B cell (primary cell): ENCODE results near the gene DNAJC2. TPM values are rescaled to one million over a fixed set of nuclear protein-coding genes. Genes with fewer than 3 reads are reported as not detected.

Experiments
- ATAC-seq: fragments of 200-7000 bp; cut with Tn5 transposase; one replicate; pipeline ENCODE4 v1.10.0; 2021; ENCODE audit warnings: low read depth, mild to moderate bottlenecking, moderate number of reproducible peaks, moderate library complexity
- CTCF ChIA-PET: fragments of 350-600 bp; sonication (Branson Sonifier 250); formaldehyde crosslinking; loops from one replicate; lab custom pipeline; 2021; ENCODE audit warnings: antibody characterized with exemption, inconsistent platforms; lab: Charles Lee
- POLR2A ChIA-PET: fragments of 350-600 bp; sonication (Branson Sonifier 250); formaldehyde crosslinking; loops from one replicate; lab custom pipeline; 2021; ENCODE audit warnings: antibody characterized with exemption; lab: Charles Lee
- DNase-seq: peaks from one replicate; pipeline ENCODE4 v3.0.0; 2013
- H2AFZ ChIP-seq: 2 replicates; pipeline ENCODE4 v1.6.1; 2012; ENCODE audit warnings: mild to moderate bottlenecking, low read depth, low read length; ENCODE audit not compliant: insufficient read depth, poor library complexity, severe bottlenecking
- H3K27ac ChIP-seq, 2 donors: 1 replicate in 1 of 2; 2 replicates in 1 of 2; pipeline ENCODE4 v1.5.1; 2012 to 2013; ENCODE audit warnings: low read length in 2 of 2, mild to moderate bottlenecking in 2 of 2, moderate library complexity in 1 of 2
- H3K27me3 ChIP-seq, 4 experiments: fragments of 200-600 bp in 1 of 4; sonication (generic) in 1 of 4; replicated peaks in 1 of 4; 1 replicate in 2 of 4; 2 replicates in 2 of 4; pipeline versions ENCODE4 v1.6.1 to v1.7.0; 2013 to 2016; ENCODE audit warnings: low read length in 3 of 4, mild to moderate bottlenecking in 2 of 4, mixed read lengths in 1 of 4, moderate library complexity in 1 of 4; ENCODE audit not compliant: insufficient read depth in 4 of 4, control insufficient read depth in 3 of 4; ENCODE audit errors: control extremely low read depth in 1 of 4
- H3K36me3 ChIP-seq, 2 experiments: replicated peaks in 1 of 2; 1 replicate in 1 of 2; 2 replicates in 1 of 2; pipeline versions ENCODE4 v1.6.1 to v1.7.1; 2013; ENCODE audit warnings: low read length in 1 of 2; ENCODE audit not compliant: insufficient read depth in 2 of 2, control insufficient read depth in 1 of 2; ENCODE audit errors: control extremely low read depth in 1 of 2, extremely low read depth in 1 of 2
- H3K4me1 ChIP-seq, 2 donors: fragments of 200-600 bp in 1 of 2; sonication (generic) in 1 of 2; 1 replicate in 1 of 2; 2 replicates in 1 of 2; pipeline versions ENCODE4 v1.5.1 to v1.6.1; 2013 to 2017; ENCODE audit warnings: low read length in 2 of 2; ENCODE audit not compliant: control insufficient read depth in 2 of 2, insufficient read depth in 2 of 2
- H3K4me2 ChIP-seq: replicated peaks from 2 replicates; pipeline ENCODE3; 2012; ENCODE audit warnings: mild to moderate bottlenecking, low read depth, low read length; ENCODE audit not compliant: poor library complexity, severe bottlenecking
- H3K4me3 ChIP-seq, 5 experiments: fragments of 200-600 bp in 1 of 5; sonication (generic) in 1 of 5; 1 replicate in 3 of 5; 2 replicates in 2 of 5; pipeline versions ENCODE4 v1.5.1 to v1.7.0; 2011 to 2016; ENCODE audit warnings: low read length in 4 of 5, mild to moderate bottlenecking in 4 of 5, low read depth in 2 of 5, control low read depth in 1 of 5, moderate library complexity in 1 of 5; ENCODE audit not compliant: insufficient read depth in 1 of 5; ENCODE audit errors: control extremely low read depth in 1 of 5, extremely low read depth in 1 of 5
- H3K79me2 ChIP-seq: fragments of 200-600 bp; sonication (generic); one replicate; pipeline ENCODE4 v1.6.0; 2016; ENCODE audit warnings: low read length; ENCODE audit not compliant: control insufficient read depth, insufficient read depth
- H3K9ac ChIP-seq: fragments of 200-600 bp; sonication (generic); 2 replicates; pipeline ENCODE4 v1.6.1; 2017; ENCODE audit warnings: mild to moderate bottlenecking, low read length, moderate library complexity
- H3K9me3 ChIP-seq, 3 donors: one replicate each; pipeline versions ENCODE4 v1.6.1 to v1.7.1; 2013; ENCODE audit warnings: low read length in 2 of 3; ENCODE audit not compliant: control insufficient read depth in 2 of 3, insufficient read depth in 1 of 3; ENCODE audit errors: control extremely low read depth in 1 of 3
- H4K20me1 ChIP-seq: 2 replicates; pipeline ENCODE4 v1.6.0; 2012; ENCODE audit warnings: mild to moderate bottlenecking, low read length; ENCODE audit not compliant: insufficient read depth, control insufficient read depth, poor library complexity, severe bottlenecking
- H3K27ac Mint-ChIP-seq: one replicate; pipeline ENCODE4 v1.8.0; 2021; ENCODE audit warnings: mixed read lengths
- H3K27me3 Mint-ChIP-seq: one replicate; pipeline ENCODE4 v1.8.0; 2021; ENCODE audit warnings: mixed read lengths
- H3K4me1 Mint-ChIP-seq: one replicate; pipeline ENCODE4 v1.8.0; 2021; ENCODE audit warnings: mixed read lengths
- H3K4me3 Mint-ChIP-seq: one replicate; pipeline ENCODE4 v1.8.0; 2021; ENCODE audit warnings: mixed read lengths
- H3K9me3 Mint-ChIP-seq: one replicate; pipeline ENCODE4 v1.8.0; 2022; ENCODE audit warnings: mixed read lengths; ENCODE audit not compliant: insufficient read depth
- EZH2 ChIP-seq: IDR thresholded peaks from 2 replicates; pipeline ENCODE4 v1.6.1; 2012; ENCODE audit warnings: borderline replicate concordance, low read depth, mild to moderate bottlenecking, moderate library complexity, low read length; ENCODE audit not compliant: insufficient read depth, poor library complexity, severe bottlenecking
- WGBS: methylation state at CpG from one replicate; pipeline ENCODE4 v1.1.5; 2013; ENCODE audit warnings: missing lambda C conversion rate; ENCODE audit not compliant: insufficient coverage; 5-methylcytosine and 5-hydroxymethylcytosine counted together
- intact Hi-C: fragments of 100-400 bp; cut with micrococcal nuclease; formaldehyde crosslinking; loops from one replicate; pipeline ENCODE4 v1.10.0; 2022
- polyA plus RNA-seq: library from polyadenylated mRNA; depleted of rRNA; stranded (reverse); fragments of >200 nt; gene quantifications from 2 replicates; pipeline ENCODE4 v1.2.3, GENCODE V29; 2012
- total RNA-seq, 2 donors: library from RNA; stranded (reverse); fragments of 120-200 nt in 1 of 2; gene quantifications; 1 replicate in 1 of 2; 2 replicates in 1 of 2; pipeline versions ENCODE4 v1.2.3 to v1.2.4, GENCODE V29; 2013 to 2022
- TF ChIP-seq, protein P1 (sequence below): fragments of 200-600 bp; IDR thresholded peaks from one replicate; pipeline ENCODE4 v1.8.0; 2022; ENCODE audit warnings: antibody characterized with exemption, mild to moderate bottlenecking

DNAJC2 gene
- total and polyA plus RNA-seq, 2 donors (not counting 1 experiment from before 2014, with no cell fraction given): 12.5 to 38.6 TPM

DNA sequence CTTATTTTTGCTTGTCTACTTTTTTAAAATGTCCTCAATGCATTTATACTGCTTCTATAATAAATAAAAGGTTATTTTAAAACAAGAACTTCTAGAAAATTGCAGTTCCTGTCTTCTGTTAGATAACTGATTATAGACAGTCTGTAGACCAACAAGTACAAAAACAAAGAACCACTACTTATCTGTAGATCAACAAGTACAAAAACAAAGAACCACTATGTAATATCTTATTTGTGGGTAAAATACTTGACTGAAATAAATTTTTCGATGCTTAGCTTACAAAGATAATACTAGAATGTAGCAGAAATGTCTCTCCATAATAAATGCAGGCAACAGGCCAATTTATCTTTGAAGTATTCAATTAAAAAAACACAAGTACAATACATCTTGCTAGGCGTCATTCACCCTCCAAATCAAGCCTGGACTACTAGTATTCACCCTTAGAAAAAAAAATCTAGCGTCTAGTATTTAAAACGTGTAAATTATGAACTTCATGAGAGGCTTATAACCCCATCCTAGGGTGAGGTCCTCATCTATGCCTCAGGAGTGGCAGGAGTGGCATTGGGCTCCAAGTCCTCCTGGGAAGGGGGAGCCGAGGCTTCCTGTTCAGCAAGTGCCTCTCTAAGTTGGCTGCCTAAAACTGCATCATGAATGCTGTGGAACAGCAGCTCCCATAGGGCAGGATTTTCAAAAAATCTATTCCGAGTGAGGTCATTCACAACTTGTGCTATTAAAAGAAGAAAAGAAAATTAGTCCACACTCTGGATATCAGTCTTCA is 29.5 kb upstream of the DNAJC2 start:
- Histone ChIP-seq H3K9ac (no peak overlapping the region), H4K20me1 (no peaks in the 10 kb centered on the region), H3K4me1 (no peaks in the 10 kb centered on the region), H3K27ac (no peak overlapping the region), H3K79me2 (no peaks in the 10 kb centered on the region), H2AFZ (no peak overlapping the region), H3K9me3 (no peaks in the 10 kb centered on the region), H3K27me3 (peaks cover 0 to 4% (median 0%) of the 10 kb centered on the region in 4 experiments), H3K4me2 (no peak overlapping the region), H3K36me3 (no peaks in the 10 kb centered on the region), H3K4me3 (no peak overlapping the region)
- Mint-ChIP-seq H3K9me3 (no peaks in the 10 kb centered on the region), H3K27me3 (peaks cover 3% of the 10 kb centered on the region), H3K4me1 (no peaks in the 10 kb centered on the region), H3K27ac (no peak overlapping the region), H3K4me3 (no peak overlapping the region)
- WGBS: 78% methylated on average over 1 of the region's 6 CpGs
- ATAC-seq (no peak), DNase-seq (no peak)
- POLR2A ChIA-PET: no interaction called here
- intact Hi-C loops: no loop called here
- CTCF ChIA-PET: interaction anchor here (0.7 kb wide), 1 partner anchor 47 kb away, joined by 3 read pairs; no protein-coding TSS in a partner anchor
- no peak for TF ChIP-seq EZH2
- TF ChIP-seq, protein P1, sequence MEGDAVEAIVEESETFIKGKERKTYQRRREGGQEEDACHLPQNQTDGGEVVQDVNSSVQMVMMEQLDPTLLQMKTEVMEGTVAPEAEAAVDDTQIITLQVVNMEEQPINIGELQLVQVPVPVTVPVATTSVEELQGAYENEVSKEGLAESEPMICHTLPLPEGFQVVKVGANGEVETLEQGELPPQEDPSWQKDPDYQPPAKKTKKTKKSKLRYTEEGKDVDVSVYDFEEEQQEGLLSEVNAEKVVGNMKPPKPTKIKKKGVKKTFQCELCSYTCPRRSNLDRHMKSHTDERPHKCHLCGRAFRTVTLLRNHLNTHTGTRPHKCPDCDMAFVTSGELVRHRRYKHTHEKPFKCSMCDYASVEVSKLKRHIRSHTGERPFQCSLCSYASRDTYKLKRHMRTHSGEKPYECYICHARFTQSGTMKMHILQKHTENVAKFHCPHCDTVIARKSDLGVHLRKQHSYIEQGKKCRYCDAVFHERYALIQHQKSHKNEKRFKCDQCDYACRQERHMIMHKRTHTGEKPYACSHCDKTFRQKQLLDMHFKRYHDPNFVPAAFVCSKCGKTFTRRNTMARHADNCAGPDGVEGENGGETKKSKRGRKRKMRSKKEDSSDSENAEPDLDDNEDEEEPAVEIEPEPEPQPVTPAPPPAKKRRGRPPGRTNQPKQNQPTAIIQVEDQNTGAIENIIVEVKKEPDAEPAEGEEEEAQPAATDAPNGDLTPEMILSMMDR: no peak

DNA sequence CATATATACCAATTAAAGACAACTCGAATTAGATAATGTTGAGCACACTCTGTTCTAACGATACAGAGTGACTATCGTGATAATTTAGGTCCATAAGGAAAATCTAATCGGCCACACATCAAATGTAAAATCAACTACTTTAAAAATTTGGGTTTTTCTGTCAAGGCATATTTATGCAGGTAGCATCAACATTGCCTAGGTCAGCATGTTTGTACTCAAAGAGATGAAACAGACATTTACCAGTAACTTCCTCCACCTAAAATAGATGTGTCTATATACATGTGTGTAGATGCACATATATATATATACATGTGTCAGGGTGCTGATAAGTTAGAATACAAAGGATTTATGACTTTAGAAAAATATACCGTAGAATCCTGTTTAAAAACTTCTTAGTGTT is 24.9 kb upstream of the DNAJC2 start:
- Mint-ChIP-seq H3K4me1 (no peaks in the 10 kb centered on the region), H3K9me3 (no peaks in the 10 kb centered on the region), H3K27ac (no peak overlapping the region), H3K27me3 (no peaks in the 10 kb centered on the region), H3K4me3 (no peak overlapping the region)
- 90% methylated on average over 2 of the region's 5 CpGs for WGBS
- Histone ChIP-seq H3K4me1 (no peaks in the 10 kb centered on the region), H3K4me2 (no peak overlapping the region), H2AFZ (no peak overlapping the region), H3K79me2 (no peaks in the 10 kb centered on the region), H4K20me1 (no peaks in the 10 kb centered on the region), H3K27ac (no peak overlapping the region), H3K36me3 (peaks cover 0 to 39% of the 10 kb centered on the region in 2 experiments), H3K4me3 (no peak overlapping the region), H3K27me3 (no peaks in the 10 kb centered on the region), H3K9me3 (no peaks in the 10 kb centered on the region), H3K9ac (no peak overlapping the region)
- ChIA-PET CTCF (no interaction called here), POLR2A (no interaction called here)
- intact Hi-C loops: no loop called here
- ATAC-seq (no peak), DNase-seq (no peak)
- TF ChIP-seq, protein P1: no peak
- TF ChIP-seq EZH2: no peak
